Hindlimb muscle (tissue), 1 donor: ENCODE results near the gene SLC2A2. TPM values are rescaled to one million over a fixed set of nuclear protein-coding genes. Genes with fewer than 3 reads are reported as not detected.

ENCODE experiments used
- polyA plus RNA-seq: library from polyadenylated mRNA; unstranded; fragments of 120-200 nt; gene quantifications from one replicate; pipeline ENCODE4 v1.2.1, GENCODE V29; 2013; ENCODE audit not compliant: insufficient read length

The SLC2A2 gene
- polyA plus RNA-seq, 1 donor, result not detected

Other genes starting within 250 kb of the SLC2A2 start
- gene RPL22L1, start 156.5 kb downstream of the SLC2A2 start, polyA plus RNA-seq, result 53.2 TPM
- 4.1 TPM for gene EIF5A2, start 118.1 kb downstream of the SLC2A2 start, polyA plus RNA-seq